ENCODE data around the gene SLC26A11.
"Not testable (repeated sequence)": the region's sequence is repeated elsewhere in the genome, so short reads cannot be mapped to it uniquely, and the experiment has no call there.

The SLC26A11 gene

GRCh38 chr17:80246266-80246681, 26.0 kb downstream of the SLC26A11 start:
- no peak for DNase-seq

- DNase-seq, result no peak
Measured at GRCh38 chr17:80246726-80247125, 26.5 kb downstream of the SLC26A11 start.

DNA sequence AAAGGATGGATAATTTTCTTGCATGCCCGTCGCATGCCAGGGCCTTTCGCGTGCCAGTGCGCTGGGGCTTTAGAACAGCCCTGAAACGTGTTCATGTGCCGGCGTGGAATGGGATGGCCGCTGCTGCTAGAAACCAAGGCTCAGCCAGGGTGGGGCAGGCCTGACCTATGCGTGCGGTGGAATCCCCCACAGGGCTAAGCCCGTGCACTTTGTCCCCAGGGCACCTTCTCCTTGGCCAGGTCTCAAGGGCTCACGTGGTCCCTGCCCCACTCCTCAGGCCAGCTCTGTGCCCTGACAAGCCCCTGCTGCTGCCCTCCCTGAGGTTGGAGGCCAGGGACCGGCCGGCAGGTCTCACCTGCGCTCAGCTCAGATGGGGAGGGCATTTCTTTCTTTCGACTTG, 27.3 kb downstream of the SLC26A11 start:
- no peak for DNase-seq

DNA sequence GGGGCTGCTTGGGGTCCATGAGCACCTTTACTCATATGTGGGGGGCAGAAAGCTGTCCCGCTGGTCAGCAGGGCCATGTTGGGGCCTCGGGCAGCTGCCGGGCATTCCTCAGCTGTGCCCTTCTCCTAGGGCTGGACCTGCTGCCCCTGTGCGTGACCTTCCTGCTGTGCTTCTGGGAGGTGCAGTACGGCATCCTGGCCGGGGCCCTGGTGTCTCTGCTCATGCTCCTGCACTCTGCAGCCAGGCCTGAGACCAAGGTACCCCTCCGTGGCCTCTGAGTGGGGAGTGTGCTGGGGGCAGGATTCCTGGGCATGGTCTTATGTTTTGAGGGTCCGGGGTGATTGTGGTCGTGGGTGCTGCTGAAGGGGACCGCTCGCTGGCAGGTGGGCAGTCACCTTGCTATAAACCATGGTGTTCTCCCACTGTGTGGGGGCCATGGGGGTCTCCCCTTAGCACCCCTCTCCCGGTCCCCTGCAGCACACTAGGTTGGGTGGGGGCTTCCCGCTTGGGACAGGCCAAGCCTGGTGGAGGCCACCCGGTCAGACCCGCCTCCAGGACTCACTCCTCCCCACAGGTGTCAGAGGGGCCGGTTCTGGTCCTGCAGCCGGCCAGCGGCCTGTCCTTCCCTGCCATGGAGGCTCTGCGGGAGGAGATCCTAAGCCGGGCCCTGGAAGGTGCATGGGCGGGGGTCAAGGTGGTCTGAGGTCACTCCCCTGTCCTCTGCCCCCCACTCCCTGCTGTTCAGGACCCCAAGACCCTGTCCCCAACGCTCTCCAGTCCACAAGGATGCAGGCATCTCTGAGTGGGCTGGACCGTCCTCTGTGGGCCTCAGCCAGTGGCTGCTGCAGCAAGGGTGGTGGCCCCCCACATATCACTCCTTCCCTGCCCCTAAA, 28.0 kb downstream of the SLC26A11 start:
- no peak for DNase-seq

GRCh38 chr17:80248894-80249710, 28.9 kb downstream of the SLC26A11 start:
- no peak for DNase-seq

DNA sequence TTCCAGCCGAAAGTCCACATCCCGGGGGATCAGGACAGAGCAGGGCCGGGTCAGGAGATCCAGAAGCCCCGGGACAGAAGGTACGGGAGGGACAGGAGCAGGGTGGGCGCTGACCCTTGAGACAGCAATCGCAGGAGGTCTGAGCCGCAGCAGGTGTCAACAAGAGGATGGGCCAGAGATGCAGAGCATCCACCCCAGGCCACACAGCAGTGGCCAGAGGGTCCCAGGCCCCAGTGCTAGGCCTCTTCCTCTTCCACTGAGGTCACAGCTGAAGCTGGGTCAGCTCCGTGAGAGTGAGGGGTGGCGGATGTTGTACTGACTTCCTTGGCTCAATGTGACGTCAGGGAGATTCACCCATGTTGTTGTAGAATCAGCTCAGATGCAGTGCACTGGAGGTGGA, 31.7 kb downstream of the SLC26A11 start:
- DNase-seq, result no peak

DNA sequence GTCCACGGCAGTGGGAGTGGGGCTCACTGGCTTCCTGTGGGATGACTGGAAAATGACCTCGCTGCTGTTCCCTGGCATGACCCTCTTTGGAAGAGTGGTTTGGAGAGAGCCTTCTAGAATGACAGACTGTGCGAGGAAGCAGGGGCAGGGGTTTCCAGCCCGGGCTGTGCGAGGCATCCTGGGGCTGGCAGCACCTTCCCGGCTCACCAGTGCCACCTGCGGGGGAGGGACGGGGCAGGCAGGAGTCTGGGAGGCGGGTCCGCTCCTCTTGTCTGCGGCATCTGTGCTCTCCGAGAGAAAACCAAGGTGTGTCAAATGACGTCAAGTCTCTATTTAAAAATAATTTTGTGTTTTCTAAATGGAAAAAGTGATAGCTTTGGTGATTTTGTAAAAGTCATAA, 32.6 kb downstream of the SLC26A11 start:
- no peak for DNase-seq

DNA sequence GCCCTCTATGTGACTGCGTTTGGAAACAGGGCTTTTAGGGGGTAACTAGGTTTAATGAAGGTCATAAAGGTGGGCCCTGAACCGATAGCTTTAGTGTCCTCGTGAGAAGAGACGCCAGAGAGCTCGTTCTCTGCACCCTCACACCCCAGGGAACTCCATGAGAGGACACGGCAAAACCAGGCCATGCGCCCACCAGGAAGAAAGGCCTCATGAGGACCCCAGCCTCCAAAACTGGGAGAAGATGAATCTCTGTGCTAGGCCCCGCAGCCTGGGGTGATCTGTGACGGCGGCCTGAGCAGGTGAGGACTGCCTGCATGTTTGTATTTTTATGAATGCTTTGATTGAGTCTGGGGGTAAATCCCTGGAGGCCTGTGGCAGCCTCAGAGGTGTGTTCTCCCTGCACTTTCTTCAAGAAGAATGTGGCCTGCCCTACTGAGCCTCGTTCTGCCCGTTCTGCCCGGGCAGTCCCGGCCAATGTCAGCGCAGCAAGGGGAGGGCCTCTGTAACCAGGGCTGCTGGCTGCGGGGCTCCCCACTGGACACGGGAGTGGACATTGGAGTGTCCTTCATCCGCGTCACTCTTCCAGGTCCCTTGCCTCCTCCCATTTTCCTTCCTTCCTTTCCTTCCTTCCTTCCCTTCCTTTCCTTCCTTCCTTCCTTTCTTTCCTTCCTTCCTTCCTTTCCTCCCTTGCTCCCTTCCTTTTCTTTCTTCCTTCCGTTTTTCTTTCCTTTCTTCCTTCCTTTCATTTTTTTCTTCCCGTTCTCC, 33.6 kb downstream of the SLC26A11 start:
- DNase-seq, result no peak

GRCh38 chr17:80254396-80255251, 34.4 kb downstream of the SLC26A11 start:
- no peak for DNase-seq

DNA sequence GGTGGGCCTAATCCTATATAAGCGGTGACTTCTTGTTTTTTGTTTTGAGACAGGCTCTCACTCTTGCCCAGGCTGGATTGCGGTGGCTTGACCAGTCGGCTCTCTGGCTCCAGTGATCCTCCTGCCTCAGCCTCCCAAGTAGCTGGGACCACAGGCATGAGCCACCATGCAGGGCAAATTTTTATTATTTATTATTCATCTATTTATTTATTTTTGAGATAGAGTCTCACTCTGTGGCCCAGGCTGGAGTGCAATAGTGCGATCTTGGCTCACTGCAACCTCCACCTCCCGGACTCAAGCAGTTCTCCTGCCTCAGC, 35.8 kb downstream of the SLC26A11 start:
- no peak for DNase-seq

- DNase-seq, result no peak
Measured at GRCh38 chr17:80257716-80258213, 37.5 kb downstream of the SLC26A11 start.

GRCh38 chr17:80258296-80258695, 38.1 kb downstream of the SLC26A11 start:
- DNase-seq, result not testable (repeated sequence)

- no peak for DNase-seq
Measured at GRCh38 chr17:80259457-80260068, 39.3 kb downstream of the SLC26A11 start.

- no peak for DNase-seq
Measured at GRCh38 chr17:80260069-80260535, 39.9 kb downstream of the SLC26A11 start.

DNA sequence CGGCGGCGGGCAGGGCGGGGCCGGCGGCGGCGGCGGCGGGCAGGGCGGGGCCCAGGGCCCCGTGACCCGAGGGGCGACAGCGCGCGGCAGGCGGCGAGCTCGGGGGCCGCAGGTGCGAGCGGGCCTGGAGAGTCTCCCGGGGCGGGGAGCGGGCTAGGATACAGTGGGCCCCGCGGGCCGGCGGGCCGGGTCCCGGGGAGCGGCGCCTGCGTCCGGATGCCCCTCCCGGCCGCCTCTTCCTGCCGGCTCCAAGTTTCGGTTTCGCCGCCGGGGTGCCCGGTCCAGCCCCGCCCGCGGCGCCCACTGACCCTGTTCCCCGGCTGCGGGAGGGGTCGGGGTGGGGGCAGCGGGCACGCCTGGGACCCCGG, 40.5 kb downstream of the SLC26A11 start, which contains the start of gene RNF213:
Gene RNF213 (plus strand): TSS at position 62 of the 368 bp plus-strand sequence. CDS start 2,830 bp downstream, outside the sequence.
- no peak for DNase-seq

DNA sequence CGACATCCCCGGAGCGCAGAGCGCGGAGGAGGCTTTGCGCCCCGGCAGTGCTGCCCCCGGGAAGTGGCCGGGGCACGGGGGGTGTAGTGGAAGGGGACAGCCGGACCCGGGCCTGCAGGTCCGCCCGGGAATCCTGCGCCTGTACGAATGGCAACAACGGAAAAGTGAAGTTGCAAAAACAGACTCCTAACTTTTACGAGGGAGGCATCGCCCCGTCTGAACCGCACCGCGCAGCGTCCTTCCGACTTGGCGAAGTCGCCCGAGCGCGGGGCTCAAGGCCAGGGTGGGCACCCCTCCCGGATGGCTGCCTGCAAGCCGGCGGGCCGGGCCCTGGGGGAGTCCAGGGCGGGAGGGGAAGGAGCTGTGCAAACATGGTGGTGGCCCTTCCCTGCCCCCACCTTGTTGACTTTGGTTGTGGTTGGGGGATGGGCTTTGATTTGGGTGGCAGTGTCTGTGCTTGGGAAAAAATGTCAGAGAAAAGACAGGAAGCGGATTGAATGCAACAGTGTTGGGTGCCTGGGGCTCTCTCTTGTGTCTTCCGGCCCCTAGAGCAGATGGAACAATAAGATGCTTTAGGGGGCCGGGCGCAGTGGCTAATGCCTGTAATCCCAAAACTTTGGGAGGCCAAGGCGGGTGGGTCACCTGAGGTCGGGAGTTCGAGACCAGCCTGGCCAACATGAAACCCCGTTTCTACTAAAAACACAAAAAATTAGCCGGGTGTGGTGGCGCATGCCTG, 41.1 kb downstream of the SLC26A11 start:
- no peak for DNase-seq

GRCh38 chr17:80261895-80262279, 41.7 kb downstream of the SLC26A11 start:
- DNase-seq, result no peak

- no peak for DNase-seq
Measured at GRCh38 chr17:80262291-80262690, 42.1 kb downstream of the SLC26A11 start.

DNA sequence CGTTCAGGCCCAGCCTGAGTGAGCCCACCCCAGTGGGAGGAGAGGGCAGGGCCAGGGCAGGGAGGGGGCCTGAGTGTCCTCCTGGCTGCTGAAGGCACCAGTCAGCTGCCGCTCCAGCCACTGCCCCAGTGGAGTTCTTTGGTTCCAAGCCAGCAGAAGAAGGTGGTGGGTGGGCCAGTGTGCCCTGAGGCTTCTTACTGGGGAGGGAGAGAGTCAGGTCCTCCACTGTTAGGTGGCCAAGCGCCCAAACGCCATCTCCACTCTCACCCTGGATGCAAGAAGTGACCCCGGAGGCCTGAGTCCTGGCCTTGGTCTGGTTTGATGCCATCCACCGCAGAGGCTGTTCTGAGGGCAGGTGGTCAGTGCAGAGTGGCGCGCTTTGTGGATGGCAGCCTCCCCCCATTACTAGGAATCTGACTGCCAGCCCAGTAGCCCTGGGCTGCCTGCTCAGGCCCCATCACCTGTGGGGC, 42.6 kb downstream of the SLC26A11 start:
- no peak for DNase-seq
